GM18499 (cell line): ENCODE data around the gene SLC8A2.

Experiments
- ATAC-seq: cut with Tn5 transposase; IDR thresholded peaks from one replicate; pipeline ENCODE4 v1.9.1; 2021; ENCODE audit warnings: moderate number of reproducible peaks; ENCODE audit not compliant: insufficient read depth, unreplicated experiment

The SLC8A2 gene

DNA sequence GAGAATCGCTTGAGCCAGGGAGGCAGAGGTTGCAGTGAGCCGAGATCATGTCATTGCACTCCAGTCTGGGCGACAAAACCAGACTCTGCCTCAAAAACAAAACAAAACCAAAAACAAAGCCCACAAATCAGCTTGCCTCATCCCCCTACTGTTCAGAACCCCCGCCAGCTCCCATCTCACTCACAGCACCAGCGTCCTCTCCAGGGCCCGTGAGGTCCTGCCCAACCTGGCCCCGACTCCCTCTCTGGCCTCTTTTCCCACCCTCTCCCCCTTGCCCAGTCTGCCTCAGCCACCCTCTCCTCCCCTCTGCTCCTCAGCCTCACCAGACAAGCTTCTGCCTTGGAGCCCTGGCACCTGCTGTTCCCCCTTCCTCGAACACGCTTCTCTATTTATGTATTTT lies 3.8 kb downstream of the SLC8A2 start:
- no peak for ATAC-seq

DNA sequence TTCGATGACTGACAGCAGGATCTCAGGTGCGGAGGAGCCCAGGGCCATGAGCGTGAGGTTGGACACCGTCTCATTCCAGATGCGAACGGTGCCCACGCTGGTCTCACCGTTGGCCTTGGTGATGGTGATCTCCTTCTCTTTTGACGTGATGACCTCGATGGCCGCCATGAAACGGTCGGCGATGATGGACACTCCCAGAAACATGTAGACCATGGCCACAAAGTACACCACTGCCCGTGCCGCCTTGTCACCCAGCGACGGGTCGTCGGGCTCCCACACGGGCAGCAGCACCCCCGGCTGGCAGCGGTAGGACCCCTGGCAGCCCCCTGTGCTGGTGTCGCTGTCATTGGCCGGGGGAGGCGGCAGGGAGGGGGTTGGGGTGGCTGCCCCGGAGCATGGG lies 5.7 kb downstream of the SLC8A2 start:
- no peak for ATAC-seq

DNA sequence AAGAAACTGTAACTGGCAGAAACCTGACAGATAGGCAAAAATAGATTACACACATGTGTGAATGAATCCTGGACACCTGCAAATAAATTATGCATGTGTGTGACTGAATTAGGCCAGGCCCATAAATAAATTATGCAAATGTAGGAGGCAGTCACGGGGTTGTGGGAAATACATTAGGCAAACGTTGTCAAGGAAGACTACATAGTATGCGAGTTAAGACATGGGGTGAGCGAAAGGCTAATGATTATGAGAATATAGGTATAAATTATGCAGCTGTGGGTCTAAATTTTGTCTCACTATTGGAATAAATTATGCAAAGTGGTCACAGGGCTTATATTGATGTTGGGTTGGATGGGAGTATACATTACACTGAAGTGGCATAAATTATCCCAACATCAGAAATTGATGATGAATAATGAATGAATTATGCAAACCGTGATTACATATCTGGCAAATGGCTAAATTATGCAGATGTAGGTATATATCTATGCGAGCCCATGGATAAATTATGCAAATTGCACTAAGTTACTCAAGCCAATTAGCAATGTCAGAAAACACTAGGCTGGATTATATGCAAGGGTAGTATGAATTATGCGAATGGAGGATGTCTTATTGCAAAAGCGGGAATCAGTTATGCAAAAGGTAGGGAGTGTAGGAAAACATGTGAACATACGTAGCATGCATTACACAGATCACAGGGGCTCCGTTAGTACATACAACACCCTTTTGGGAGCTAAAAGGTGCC lies 6.8 kb downstream of the SLC8A2 start:
- ATAC-seq, result no peak

GRCh38 chr19:47461876-47462275 lies 9.8 kb downstream of the SLC8A2 start:
- no peak for ATAC-seq

GRCh38 chr19:47459477-47459876 lies 12.2 kb downstream of the SLC8A2 start:
- no peak for ATAC-seq

- no peak for ATAC-seq
These were observed 13.0 kb downstream of the SLC8A2 start for GRCh38 chr19:47458672-47459071.

- no peak for ATAC-seq
These were observed 14.8 kb downstream of the SLC8A2 start for GRCh38 chr19:47456721-47457474.

GRCh38 chr19:47450478-47450877 lies 21.2 kb downstream of the SLC8A2 start:
- ATAC-seq, result no peak

GRCh38 chr19:47448360-47448727 lies 23.3 kb downstream of the SLC8A2 start:
- no peak for ATAC-seq

GRCh38 chr19:47447470-47448359 lies 24.0 kb downstream of the SLC8A2 start:
- ATAC-seq, result no peak

- ATAC-seq, result no peak
These were observed 24.9 kb downstream of the SLC8A2 start for GRCh38 chr19:47446534-47447469.

GRCh38 chr19:47445937-47446402 lies 25.7 kb downstream of the SLC8A2 start:
- no peak for ATAC-seq

GRCh38 chr19:47445527-47445926 lies 26.2 kb downstream of the SLC8A2 start:
- ATAC-seq, result no peak

GRCh38 chr19:47444388-47444821 lies 27.3 kb downstream of the SLC8A2 start:
- no peak for ATAC-seq

GRCh38 chr19:47443331-47443730 lies 28.4 kb downstream of the SLC8A2 start:
- no peak for ATAC-seq

- ATAC-seq, result no peak
These were observed 32.9 kb downstream of the SLC8A2 start for GRCh38 chr19:47438793-47439220.

GRCh38 chr19:47437500-47437899 lies 34.2 kb downstream of the SLC8A2 start:
- ATAC-seq, result no peak

GRCh38 chr19:47436712-47437401 lies 34.8 kb downstream of the SLC8A2 start:
- no peak for ATAC-seq

DNA sequence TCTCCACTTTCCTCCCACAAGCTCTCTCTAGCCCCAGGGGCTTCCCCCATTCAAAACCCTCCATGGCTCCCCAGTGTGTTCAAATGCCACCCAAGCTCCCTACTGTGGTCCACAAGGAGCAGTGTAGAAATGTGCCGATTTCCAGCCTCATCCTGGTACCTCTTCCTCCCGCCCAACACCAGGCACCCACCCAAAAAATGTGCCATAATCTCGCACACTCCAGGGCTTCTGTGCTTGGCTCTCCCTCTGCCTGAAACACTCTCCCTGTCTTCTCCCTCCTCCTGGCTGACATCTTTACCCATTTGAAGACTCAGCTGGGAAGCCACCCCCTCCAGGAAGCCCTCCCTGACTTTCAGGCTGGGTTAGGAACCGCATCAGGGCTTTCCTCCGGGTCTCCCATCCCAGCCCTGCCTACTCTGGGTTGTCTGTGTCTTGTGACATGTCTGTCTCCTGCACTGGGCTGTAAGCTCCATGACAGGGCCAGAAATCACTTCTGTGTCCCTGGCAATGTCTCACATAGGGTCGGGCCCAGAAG lies 35.7 kb downstream of the SLC8A2 start:
- no peak for ATAC-seq
